Activated T-helper 17 cell treated with anti-CD3 and anti-CD28 coated beads, Interleukin-2, amount 50 U/mL, for 72 hours (primary cell): ENCODE data around the gene CABP4. TPM values are rescaled to one million over a fixed set of nuclear protein-coding genes. Genes with fewer than 3 reads are reported as not detected.

Source experiments
- ATAC-seq: fragments of 150-1000 bp; cut with Tn5 transposase; replicated peaks from 2 replicates; pipeline ENCODE4 v1.10.0; 2021; ENCODE audit warnings: mild to moderate bottlenecking, moderate library complexity
- H3K27ac Mint-ChIP-seq: one replicate; pipeline ENCODE4 v1.8.0; 2022; ENCODE audit warnings: mixed read lengths
- H3K27me3 Mint-ChIP-seq: one replicate; pipeline ENCODE4 v1.8.0; 2022; ENCODE audit warnings: mixed read lengths
- H3K36me3 Mint-ChIP-seq: one replicate; pipeline ENCODE4 v1.8.0; 2022; ENCODE audit warnings: low read depth, mild to moderate bottlenecking, mixed read lengths
- H3K4me1 Mint-ChIP-seq: one replicate; pipeline ENCODE4 v1.8.0; 2022; ENCODE audit warnings: mixed read lengths
- H3K4me3 Mint-ChIP-seq: one replicate; pipeline ENCODE4 v1.8.0; 2022; ENCODE audit warnings: mild to moderate bottlenecking, mixed read lengths
- H3K9me3 Mint-ChIP-seq: one replicate; pipeline ENCODE4 v1.8.0; 2022; ENCODE audit warnings: mixed read lengths
- total RNA-seq, 2 donors: library from RNA; stranded (reverse); gene quantifications; one replicate each; pipeline ENCODE4 v1.2.3, GENCODE V29; 2022

The CABP4 gene
- total RNA-seq, 2 donors from 2014 or later: 0.32 to 2.2 TPM

DNA sequence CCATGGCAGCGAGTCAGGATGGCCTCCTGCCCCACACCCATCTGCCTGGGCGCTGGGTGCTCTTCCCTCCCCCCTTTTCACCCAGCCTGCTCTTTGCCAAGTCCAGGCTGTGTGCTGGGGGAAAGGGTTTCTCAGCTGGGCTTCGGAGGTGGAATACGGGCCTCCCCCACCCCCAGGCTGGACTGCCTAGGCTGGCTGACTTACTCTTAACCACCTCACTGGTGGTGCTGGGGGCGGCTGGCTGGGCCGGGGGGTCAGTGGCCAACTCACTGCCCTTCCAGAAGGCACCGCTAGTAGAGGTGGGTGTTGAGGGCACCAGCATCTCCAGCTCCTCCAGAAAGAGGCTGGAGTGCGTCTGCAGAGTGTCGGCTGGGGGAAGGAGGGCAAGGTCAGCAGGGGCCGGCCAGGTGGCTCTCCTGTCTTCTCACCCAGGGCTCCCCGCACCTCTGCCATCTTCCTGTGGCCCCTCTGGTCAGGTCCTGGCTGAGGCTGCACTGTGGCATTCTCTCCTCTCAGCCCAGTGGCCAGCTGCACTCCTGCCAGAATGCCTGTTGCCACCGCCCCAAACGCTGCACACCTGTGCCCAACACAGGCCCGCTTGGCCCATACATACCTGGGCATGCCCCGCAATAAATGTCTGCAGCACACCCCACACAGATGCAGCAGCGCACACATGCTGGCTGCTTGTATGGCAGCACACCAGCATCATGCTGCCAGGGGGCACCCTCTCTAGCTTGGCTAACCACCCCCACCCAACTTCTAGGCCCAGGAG lies 40.3 kb downstream of the CABP4 start:
- Mint-ChIP-seq H3K27ac (no peak overlapping the region), H3K36me3 (peaks cover 85% of the 10 kb centered on the region), H3K9me3 (no peaks in the 10 kb centered on the region), H3K4me1 (peaks cover 1% of the 10 kb centered on the region), H3K4me3 (no peak overlapping the region), H3K27me3 (no peaks in the 10 kb centered on the region)
- no peak for ATAC-seq

DNA sequence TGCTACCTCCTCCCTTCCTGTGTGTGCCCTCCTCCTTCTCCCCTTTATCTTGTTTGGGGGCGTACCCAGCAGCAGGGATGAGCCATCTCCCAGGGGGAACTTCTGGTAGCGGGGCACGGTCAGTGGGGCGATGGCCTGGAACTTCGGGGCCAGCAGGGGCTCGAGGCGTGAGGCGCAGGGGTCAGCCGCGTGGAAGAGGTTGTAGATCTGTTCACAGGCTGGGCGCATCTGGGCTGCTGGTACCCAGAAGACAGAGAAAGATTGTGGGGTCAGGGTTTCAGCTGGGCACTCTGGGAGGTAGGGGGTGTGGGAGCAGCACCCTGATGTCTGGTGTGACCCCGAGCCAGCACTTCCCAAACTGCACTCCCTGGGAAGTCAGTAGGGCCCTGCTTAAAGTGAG lies 41.0 kb downstream of the CABP4 start:
- Mint-ChIP-seq H3K27me3 (no peaks in the 10 kb centered on the region), H3K4me3 (no peak overlapping the region), H3K4me1 (peaks cover 8% of the 10 kb centered on the region), H3K27ac (no peak overlapping the region), H3K9me3 (no peaks in the 10 kb centered on the region), H3K36me3 (peaks cover 85% of the 10 kb centered on the region)
- ATAC-seq: no peak

DNA sequence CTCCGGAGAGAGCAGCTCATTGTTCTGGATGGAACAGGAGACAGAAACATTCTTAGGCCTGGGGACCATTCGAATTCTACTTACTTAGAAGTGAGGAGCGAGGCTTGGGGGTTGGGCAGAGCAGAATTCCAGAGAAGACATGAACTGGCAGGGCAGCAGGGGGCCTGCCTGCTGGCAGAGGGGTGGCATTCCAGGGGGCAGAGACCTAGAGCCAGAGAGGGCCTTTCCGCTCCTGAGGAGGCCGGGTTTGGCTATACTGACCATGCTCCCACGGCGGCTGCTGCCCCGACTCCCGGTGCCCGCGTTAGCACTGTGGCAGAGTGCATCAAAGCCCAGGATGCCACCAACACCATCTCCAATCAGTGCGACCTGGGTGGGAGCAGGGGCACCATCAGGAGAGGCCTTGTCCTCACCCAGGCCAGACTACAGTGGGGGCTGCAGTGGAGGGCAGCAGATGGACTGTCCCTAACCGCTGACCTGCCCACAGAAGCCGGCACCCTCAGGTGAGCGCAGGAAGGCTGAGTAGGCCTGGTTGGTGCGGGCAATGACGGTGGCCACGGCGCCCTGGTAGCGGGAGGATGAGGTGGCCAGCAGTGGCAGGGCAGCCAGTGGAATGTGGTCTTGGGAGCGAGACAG lies 42.6 kb downstream of the CABP4 start:
- H3K4me3 Mint-ChIP-seq: no peak overlapping the region
- peaks cover 13% of the 10 kb centered on the region for H3K4me1 Mint-ChIP-seq
- H3K27ac Mint-ChIP-seq: no peak overlapping the region
- H3K27me3 Mint-ChIP-seq: no peaks in the 10 kb centered on the region
- no peak for ATAC-seq
- peaks cover 88% of the 10 kb centered on the region for H3K36me3 Mint-ChIP-seq
- no peaks in the 10 kb centered on the region for H3K9me3 Mint-ChIP-seq

DNA sequence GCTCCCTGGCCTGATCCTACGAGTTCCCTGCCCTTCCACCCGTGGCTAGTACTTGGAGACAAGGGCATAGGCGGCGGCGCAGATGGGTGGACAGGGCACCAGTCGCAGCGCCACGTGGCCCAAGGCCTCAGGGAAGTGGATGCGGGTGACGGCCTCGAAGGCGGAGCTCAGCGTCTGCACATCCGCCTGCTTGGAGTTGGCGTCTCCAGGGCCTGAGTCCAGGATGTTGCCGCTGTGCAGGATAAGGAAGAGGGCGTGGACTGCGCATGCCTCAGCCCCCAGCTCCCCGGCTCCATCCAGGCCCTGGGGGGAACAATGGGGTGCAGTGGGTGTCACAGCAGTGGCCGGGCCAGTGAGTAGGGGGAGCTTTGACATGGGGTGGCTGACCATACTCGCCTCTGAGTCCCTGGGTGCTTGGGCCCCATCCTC lies 43.4 kb downstream of the CABP4 start:
- Mint-ChIP-seq H3K27ac (no peak overlapping the region), H3K9me3 (no peaks in the 10 kb centered on the region), H3K4me3 (no peak overlapping the region), H3K4me1 (peaks cover 18% of the 10 kb centered on the region), H3K27me3 (no peaks in the 10 kb centered on the region), H3K36me3 (peaks cover 92% of the 10 kb centered on the region)
- ATAC-seq: no peak

DNA sequence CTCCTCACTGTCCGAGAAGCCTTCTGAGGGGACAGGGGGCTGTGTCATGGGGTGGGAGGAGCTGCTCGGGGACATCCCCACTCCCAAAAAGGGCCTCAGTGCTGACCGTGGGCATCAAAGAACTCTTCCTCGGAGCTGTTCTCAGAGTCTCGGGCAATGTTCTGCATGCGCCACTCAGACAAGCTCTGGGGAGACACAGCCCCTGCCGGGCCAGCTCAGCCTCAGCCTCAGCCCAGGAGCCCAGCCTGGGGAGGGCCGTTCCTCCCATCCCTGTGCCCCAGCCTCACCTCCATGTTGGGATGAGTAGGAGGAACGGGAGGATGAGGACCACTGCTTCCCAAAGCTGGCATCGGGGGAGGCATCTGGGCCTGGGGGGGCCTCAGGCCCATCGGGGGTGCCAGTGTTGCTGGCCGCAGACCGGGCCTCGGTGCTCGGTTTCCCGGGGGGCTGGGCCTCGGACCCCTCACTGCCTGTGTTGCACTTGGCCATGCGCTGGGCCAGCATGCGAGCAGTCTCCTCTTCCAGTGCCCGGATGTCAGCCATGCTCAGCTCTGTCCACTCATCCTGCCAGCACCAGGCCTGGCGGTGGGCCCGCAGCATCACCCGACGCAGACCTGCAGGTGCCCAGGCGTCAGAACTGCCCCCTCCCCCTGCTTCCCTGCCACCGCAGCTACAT lies 44.8 kb downstream of the CABP4 start:
- no peak overlapping the region for H3K4me3 Mint-ChIP-seq
- H3K36me3 Mint-ChIP-seq: peaks cover 90% of the 10 kb centered on the region
- no peaks in the 10 kb centered on the region for H3K27me3 Mint-ChIP-seq
- no peak overlapping the region for H3K27ac Mint-ChIP-seq
- ATAC-seq: no peak
- no peaks in the 10 kb centered on the region for H3K9me3 Mint-ChIP-seq
- H3K4me1 Mint-ChIP-seq: peaks cover 18% of the 10 kb centered on the region

DNA sequence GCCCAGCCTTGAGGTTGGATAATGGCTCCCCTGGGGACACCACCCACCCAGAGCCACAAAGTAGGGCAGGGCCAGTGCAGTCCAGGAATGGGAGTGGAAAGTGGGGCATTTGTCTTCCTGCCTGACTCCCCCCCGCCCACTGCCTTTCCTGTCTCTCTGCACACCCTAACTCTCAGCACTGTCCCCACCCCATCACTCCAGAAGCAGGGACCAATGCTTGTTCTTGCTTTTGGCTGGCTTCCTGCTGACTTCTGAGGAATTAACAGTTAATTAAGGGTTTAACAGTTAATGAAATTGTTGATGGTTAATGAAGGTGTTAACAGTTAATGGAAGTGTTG lies 45.3 kb downstream of the CABP4 start:
- peak overlapping the region; percentile 55 for H3K27ac Mint-ChIP-seq
- no peaks in the 10 kb centered on the region for H3K27me3 Mint-ChIP-seq
- H3K4me1 Mint-ChIP-seq: peaks cover 18% of the 10 kb centered on the region
- no peaks in the 10 kb centered on the region for H3K9me3 Mint-ChIP-seq
- peak overlapping the region; percentile 21 for H3K4me3 Mint-ChIP-seq
- peaks cover 91% of the 10 kb centered on the region for H3K36me3 Mint-ChIP-seq
- no peak for ATAC-seq

DNA sequence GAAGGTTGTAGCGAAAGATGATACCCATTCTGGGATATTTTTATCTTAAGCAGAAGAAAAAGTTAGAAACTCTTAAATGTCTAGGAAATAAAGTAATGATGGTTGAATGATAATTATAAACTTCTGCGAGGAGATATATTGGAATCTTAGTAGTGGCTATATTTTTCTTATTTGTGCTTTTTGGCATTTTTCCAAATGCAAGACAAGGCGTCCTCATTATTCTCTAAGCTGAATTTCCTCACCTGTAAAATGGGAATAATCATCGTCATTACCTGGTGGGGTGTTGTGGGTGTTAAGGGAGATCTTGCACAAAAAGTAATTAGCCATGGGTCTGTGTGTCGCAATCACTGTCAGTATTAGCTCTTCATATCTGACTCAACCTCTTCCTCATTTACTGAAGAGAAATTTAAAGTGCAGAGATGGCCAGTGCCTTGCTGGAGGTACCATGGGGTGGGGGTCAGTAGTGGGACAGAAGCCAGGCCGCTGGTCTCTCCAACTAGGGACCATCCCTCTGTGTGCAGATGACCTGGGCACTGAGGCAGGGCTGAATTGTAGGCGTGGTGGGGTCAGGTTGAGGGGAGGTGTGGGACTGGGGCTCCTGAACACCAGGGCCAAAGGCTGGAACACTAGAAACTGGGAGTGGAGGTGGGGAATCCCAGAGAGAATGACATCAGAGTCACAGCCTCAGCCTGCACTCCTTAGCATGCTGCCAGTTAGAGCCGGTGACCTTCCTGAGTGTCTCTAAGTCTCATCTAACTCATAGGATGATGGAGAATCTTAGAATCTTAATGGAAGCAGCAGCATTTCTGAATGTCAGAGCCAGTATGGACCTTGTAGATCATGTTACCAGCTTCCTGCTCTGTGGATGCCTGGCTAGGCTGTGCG lies 45.9 kb downstream of the CABP4 start:
- no peaks in the 10 kb centered on the region for H3K9me3 Mint-ChIP-seq
- H3K36me3 Mint-ChIP-seq: peaks cover 91% of the 10 kb centered on the region
- H3K27me3 Mint-ChIP-seq: no peaks in the 10 kb centered on the region
- ATAC-seq: no peak
- peak overlapping the region; percentile 55 for H3K27ac Mint-ChIP-seq
- H3K4me1 Mint-ChIP-seq: peaks cover 18% of the 10 kb centered on the region
- H3K4me3 Mint-ChIP-seq: peak overlapping the region; percentile 21

DNA sequence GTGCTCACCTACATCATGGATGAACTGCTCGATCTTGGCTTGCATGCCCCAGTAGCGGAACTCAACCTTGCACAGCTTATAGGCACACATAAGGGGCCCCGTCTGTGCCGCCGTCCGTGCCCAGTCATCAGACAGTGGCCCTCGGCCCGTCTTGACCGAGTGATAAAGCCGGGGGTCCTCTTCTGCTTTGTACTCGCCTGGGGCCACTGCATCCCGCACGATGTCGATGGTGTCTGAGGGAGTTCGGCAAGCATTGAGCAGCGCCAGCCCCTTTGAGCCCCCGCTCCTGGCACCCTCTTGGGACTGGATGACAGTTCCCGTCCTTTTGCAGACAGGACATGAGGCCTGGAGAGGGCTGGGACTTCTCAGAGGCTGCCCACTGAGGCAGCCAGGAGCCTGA lies 46.7 kb downstream of the CABP4 start:
- H3K4me1 Mint-ChIP-seq: peaks cover 23% of the 10 kb centered on the region
- no peaks in the 10 kb centered on the region for H3K9me3 Mint-ChIP-seq
- no peak overlapping the region for H3K4me3 Mint-ChIP-seq
- ATAC-seq: no peak
- no peak overlapping the region for H3K27ac Mint-ChIP-seq
- H3K36me3 Mint-ChIP-seq: peaks cover 91% of the 10 kb centered on the region
- H3K27me3 Mint-ChIP-seq: no peaks in the 10 kb centered on the region

DNA sequence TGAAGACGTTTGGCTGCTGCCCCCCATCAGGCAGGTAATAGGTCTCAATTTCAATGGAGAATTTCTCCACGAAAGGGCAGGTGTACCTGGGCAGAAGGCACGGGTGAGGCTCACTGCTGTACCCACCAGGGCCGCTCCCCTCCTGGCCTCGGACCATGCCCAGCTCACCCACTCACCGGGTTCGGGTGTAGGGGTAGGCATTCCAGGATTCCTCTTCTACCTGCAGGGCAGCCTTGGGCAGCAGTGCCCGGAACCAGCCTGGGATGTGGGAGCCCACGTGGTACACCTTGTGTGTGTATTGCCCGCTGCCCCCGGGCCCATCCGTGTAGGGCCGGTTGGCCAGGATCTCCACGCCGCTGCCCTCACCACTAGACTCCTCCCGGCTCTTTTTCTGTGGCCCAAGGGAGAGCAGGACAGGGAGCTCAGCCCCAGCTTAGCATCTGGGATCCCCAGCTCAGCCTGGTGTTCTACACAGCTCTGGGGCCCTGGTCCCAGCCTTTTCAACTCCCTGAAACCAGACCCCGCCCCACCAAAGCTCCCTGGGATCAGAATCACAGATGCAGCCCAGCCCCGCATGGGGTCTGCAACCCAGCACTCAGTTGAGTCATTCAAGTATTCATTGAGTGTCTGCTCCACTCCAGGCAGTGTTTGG lies 47.3 kb downstream of the CABP4 start:
- Mint-ChIP-seq H3K9me3 (no peaks in the 10 kb centered on the region), H3K4me1 (peaks cover 23% of the 10 kb centered on the region), H3K27ac (peak overlapping the region; percentile 34), H3K36me3 (peaks cover 91% of the 10 kb centered on the region), H3K4me3 (peak overlapping the region; percentile 74), H3K27me3 (no peaks in the 10 kb centered on the region)
- no peak for ATAC-seq

DNA sequence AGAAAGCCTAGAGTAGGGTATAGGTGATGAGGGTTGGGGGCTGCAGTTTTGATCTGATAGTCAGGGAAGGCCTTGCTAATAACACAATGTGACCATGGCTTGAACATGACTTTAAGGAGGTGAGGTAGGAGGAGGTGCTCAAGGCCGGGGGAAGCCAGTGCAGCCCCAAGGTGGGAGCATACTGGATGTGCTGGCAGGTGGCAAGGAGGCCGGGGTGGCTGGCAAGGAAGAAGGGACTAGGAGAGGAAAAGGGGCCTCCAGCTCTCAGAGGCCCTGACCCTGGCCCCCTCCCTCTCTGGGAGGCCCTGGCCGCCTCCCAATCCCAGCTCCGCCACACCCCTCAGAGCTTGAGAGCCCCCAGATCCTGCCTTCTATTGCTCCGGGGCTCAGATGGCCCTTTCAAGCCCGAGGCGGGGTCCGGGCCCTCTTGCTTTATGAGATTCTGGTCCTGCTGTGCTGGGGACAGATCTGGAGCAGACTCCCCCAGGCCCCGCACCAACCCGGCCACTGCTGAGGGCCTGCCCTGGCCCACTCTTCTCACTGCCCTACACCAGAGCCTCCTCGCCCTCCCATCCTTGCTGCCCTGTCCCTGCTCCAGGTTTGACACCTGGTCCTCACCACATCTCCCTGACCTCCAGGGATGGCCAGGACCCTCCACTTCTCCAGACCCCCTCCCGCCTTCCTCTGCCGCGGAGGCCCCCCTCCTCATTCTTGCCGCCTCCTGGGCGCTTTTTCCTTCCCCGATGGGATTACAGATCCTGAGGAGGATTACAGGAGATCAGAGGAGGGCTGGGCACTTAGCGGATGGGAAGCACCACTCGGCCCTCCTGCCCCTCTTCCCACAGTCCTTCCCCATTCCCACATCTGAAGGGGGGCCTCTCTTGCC lies 48.2 kb downstream of the CABP4 start:
- peaks cover 85% of the 10 kb centered on the region for H3K36me3 Mint-ChIP-seq
- H3K9me3 Mint-ChIP-seq: no peaks in the 10 kb centered on the region

DNA sequence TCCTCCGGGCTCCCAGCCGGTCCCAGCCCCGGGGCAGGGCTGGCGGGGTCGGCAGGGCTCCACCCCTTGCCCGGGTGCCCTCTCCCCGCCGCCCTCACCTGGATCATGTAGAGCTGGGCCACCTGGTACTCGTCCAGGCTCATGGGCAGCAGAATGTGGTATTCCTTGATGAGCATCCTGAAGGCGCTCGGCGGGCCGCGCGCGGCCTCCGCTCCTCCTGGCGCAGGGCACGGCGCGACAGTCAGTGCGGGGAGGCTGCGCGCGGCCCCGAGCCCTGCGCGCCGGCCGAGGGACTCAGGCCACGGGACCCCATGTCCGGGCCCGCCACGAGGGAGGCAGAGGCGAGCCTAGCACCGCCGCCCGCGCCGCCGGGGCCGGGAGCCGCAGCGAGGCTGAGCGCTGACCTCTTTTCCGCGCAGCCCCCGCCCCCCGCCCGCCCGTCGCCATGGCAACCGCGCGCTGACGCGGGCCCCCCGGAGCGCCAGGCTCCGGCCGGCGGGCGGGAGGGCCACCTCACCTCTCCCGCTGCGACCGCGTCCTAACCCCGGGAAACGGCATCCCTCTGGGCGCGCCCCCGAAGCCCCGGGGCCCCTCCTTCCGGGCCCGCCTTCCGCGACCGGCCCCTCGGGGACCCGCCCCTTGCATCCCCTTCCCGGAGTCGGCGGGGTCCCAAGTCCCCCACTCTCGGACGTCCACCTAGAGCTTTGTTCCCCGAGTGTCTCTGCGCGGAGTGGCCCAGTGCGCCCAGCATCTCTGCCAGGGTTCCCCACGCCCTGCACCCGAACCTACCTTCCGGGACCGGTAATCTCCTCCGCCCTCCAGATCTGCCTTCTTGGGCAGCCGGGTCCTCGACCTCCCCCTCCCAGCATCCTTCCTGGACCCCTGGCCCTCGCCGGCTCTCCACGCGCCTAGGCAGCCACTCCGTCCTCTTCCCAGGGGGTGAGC lies 49.1 kb downstream of the CABP4 start:
- ATAC-seq: no peak
- Mint-ChIP-seq H3K4me3 (peak overlapping the region; percentile 94), H3K27me3 (no peaks in the 10 kb centered on the region), H3K9me3 (no peaks in the 10 kb centered on the region), H3K27ac (peak overlapping the region; percentile 73), H3K4me1 (peaks cover 29% of the 10 kb centered on the region), H3K36me3 (peaks cover 84% of the 10 kb centered on the region)

More for the DNA sequence above, 48.2 kb downstream of the CABP4 start:
- Mint-ChIP-seq H3K27ac (peak overlapping the region; percentile 34), H3K4me1 (peaks cover 23% of the 10 kb centered on the region), H3K27me3 (no peaks in the 10 kb centered on the region), H3K4me3 (peak overlapping the region; percentile 74)
- no peak for ATAC-seq

DNA sequence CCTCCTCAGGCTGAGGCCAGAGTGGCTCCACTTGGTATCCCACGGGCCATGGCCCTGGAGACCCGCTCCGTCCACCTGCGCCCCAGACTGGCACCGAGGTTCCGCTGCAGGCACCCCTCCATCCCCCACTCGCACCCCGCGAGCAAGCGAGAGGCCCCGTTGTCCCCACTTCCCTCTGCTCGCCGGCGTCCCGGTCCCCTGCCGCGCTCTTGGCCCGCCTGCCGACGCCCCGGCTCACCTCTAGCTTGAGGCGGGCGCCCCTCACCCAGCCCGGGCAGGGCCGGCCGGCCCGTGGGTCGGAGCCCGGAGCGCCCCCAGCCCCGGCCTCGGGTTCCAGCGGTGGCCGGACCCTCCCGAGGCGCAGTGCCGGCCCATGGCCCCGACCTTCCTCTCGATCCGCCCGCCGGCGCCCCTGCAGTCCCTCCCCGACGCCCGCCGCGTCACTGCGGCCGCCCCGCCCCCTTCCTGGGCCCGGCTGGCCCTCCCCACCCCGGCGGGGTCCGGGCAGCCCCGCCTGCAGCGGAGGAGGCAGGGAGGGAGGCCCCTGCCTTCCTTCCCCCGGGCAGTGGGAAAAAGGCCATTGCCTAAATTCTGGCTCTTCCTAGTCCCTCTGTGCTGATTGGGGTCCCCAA lies 49.9 kb downstream of the CABP4 start, which contains the start of gene PITPNM1:
PITPNM1 (minus strand) TSS at position 414 of the 632 bp plus-strand sequence. CDS start 1,183 bp downstream, outside the sequence.
- Mint-ChIP-seq H3K27me3 (no peaks in the 10 kb centered on the region), H3K4me1 (peaks cover 30% of the 10 kb centered on the region), H3K36me3 (peaks cover 78% of the 10 kb centered on the region), H3K9me3 (no peaks in the 10 kb centered on the region), H3K27ac (peak within 1 kb of the TSS; percentile 98), H3K4me3 (peak within 1 kb of the TSS; percentile 94)
- ATAC-seq: peak; percentile 23
